ENCODE measurements around the gene ECHS1.

The ECHS1 gene

GRCh38 chr10:133358162-133358924 is 14.8 kb downstream of the ECHS1 start:
- no peak for DNase-seq (ENCODE audit: low spot score)

- peak; percentile 95 for DNase-seq (ENCODE audit: low spot score)
Observed at GRCh38 chr10:133357285-133358161, 15.6 kb downstream of the ECHS1 start, which contains the start of gene FUOM. TSS of gene FUOM (minus strand) at chr10:133358019. CDS start at chr10:133358007, 12 bp downstream.

- no peak for DNase-seq (ENCODE audit: low spot score)
Observed at GRCh38 chr10:133356549-133357284, 16.4 kb downstream of the ECHS1 start.

- no peak for DNase-seq (ENCODE audit: low spot score)
Observed at GRCh38 chr10:133355991-133356390, 17.2 kb downstream of the ECHS1 start.

- no peak for DNase-seq (ENCODE audit: low spot score)
Observed at GRCh38 chr10:133355266-133355665, 17.9 kb downstream of the ECHS1 start.

- no peak for DNase-seq (ENCODE audit: low spot score)
Observed at GRCh38 chr10:133354672-133355240, 18.4 kb downstream of the ECHS1 start.

- no peak for DNase-seq (ENCODE audit: low spot score)
Observed at GRCh38 chr10:133353988-133354605, 19.1 kb downstream of the ECHS1 start.

- no peak for DNase-seq (ENCODE audit: low spot score)
Observed at GRCh38 chr10:133353202-133353959, 19.8 kb downstream of the ECHS1 start.

GRCh38 chr10:133351408-133352318 is 21.5 kb downstream of the ECHS1 start:
- DNase-seq (ENCODE audit: low spot score): no peak

- DNase-seq (ENCODE audit: low spot score): no peak
Observed at GRCh38 chr10:133350950-133351329, 22.2 kb downstream of the ECHS1 start.

GRCh38 chr10:133350283-133350949 is 22.7 kb downstream of the ECHS1 start:
- DNase-seq (ENCODE audit: low spot score): no peak

- DNase-seq (ENCODE audit: low spot score): no peak
Observed at GRCh38 chr10:133349577-133350011, 23.6 kb downstream of the ECHS1 start.

GRCh38 chr10:133349160-133349568 is 24.0 kb downstream of the ECHS1 start:
- DNase-seq (ENCODE audit: low spot score): no peak

GRCh38 chr10:133347710-133348517 is 25.2 kb downstream of the ECHS1 start:
- no peak for DNase-seq (ENCODE audit: low spot score)

- no peak for DNase-seq (ENCODE audit: low spot score)
Observed at GRCh38 chr10:133346413-133346812, 26.7 kb downstream of the ECHS1 start.

- DNase-seq (ENCODE audit: low spot score): no peak
Observed at GRCh38 chr10:133344236-133344635, 28.9 kb downstream of the ECHS1 start.

- no peak for DNase-seq (ENCODE audit: low spot score)
Observed at GRCh38 chr10:133343558-133343957, 29.6 kb downstream of the ECHS1 start.

- no peak for DNase-seq (ENCODE audit: low spot score)
Observed at GRCh38 chr10:133342942-133343341, 30.2 kb downstream of the ECHS1 start.
